C4-2B (cell line): ENCODE results near the gene MYH2.

Experiments
- H3K27ac ChIP-seq: fragments of 450-650 bp; 2 replicates; pipeline ENCODE4 v1.5.1; 2017
- CTCF ChIP-seq: fragments of 450-650 bp; conservative IDR thresholded peaks from 2 replicates; pipeline ENCODE4 v1.5.1; 2017; ENCODE audit warnings: mild to moderate bottlenecking
- ZFX ChIP-seq: fragments of 450-650 bp; IDR thresholded peaks from 2 replicates; pipeline ENCODE4 v1.6.1; 2017

Gene MYH2

DNA sequence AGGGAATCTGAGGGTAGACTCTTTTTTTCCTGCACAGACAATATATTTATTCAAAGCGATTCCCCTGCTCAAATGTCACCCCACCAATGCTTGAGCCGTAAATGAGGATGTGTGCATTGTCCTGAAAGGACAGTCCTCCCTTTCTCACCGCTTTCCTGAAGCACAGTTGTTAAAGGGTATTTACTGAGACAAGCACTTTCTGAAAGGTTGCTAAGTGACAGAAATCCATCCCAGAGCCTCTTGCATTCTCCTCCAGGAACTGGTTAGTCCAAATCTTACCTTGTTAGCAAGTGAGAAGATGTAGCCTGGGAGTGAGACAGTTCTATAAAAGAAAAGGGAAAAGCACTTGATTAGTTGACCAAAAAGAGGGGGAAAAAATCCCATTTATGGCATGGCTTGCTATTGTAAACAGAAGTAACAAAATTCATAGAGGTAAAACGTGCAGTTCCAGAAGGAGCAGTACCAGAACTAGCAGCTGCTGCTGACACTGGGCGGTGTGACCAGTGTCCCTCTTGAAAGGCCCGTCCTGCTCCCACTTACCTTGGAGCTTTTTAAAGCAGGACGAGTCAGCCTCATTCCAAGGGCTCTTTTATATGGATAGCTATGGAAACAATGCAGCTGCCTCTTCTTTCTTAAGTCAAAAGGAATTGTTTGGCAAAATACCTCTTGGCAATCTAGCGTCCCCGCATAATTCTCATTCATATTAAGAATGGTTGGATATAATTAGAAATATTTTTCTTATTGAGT, at the start of gene MYH2:
Gene MYH2 (minus strand): TSS at position 563 of the 747 bp plus-strand sequence. CDS start 1,738 bp downstream, outside the sequence.
- no peak within 1 kb of the TSS for H3K27ac ChIP-seq
- TF ChIP-seq ZFX (no peak), CTCF (no peak)

- H3K27ac ChIP-seq, result no peak overlapping the region
- no peak for TF ChIP-seq ZFX
- TF ChIP-seq CTCF, result no peak
Measured at GRCh38 chr17:10598621-10599020, 49.2 kb upstream of the MYH2 start.

- TF ChIP-seq ZFX (no peak), CTCF (no peak)
Measured at GRCh38 chr17:10589553-10590145, 40.2 kb upstream of the MYH2 start.

GRCh38 chr17:10585529-10585928, 36.1 kb upstream of the MYH2 start:
- H3K27ac ChIP-seq, result no peak overlapping the region
- TF ChIP-seq ZFX, result no peak
- no peak for TF ChIP-seq CTCF

More at GRCh38 chr17:10589553-10590145, 40.2 kb upstream of the MYH2 start:
- no peak overlapping the region for H3K27ac ChIP-seq

GRCh38 chr17:10583834-10584233, 34.4 kb upstream of the MYH2 start:
- H3K27ac ChIP-seq, result no peak overlapping the region
- TF ChIP-seq ZFX, result no peak
- no peak for TF ChIP-seq CTCF

- no peak for TF ChIP-seq CTCF
- TF ChIP-seq ZFX, result no peak
Measured at GRCh38 chr17:10579270-10579669, 29.8 kb upstream of the MYH2 start.

DNA sequence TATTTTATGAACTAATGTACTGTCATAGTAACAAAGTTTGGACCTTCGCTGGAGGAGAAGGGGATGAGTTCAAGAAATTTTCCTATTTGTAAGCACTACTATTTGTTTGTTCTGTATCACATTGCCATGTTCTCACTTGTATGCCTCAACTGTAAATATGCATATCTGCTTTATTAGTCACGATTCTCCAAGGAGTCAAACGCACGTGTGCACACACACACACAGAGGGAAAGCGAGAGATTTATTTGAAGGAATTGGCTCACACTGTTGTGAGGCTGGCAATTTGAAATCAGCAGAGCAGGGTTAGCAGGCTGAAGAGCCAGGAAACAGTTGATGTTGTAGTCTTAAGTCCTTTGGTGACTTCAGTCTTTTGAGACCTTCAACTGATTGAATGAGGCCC, 24.9 kb upstream of the MYH2 start:
- TF ChIP-seq CTCF, result no peak
- no peak for TF ChIP-seq ZFX
- H3K27ac ChIP-seq, result no peak overlapping the region

More at GRCh38 chr17:10579270-10579669, 29.8 kb upstream of the MYH2 start:
- no peak overlapping the region for H3K27ac ChIP-seq
